Fibroblast of lung (primary cell): Measurements from ENCODE around the gene TSHR. TPM values are rescaled to one million over a fixed set of nuclear protein-coding genes. Genes with fewer than 3 reads are reported as not detected.

Experiments
- DNase-seq, 2 donors: peaks; one replicate each; pipeline versions ENCODE4 v3.0.0 to v3.0.0-alpha.2; 2010; ENCODE audit warnings: low read depth in 2 of 2
- H2AFZ ChIP-seq: 2 replicates; pipeline ENCODE4 v1.5.1; 2012; ENCODE audit warnings: low read length, control low read depth, inconsistent platforms
- H3K27ac ChIP-seq: 2 replicates; pipeline ENCODE4 v1.5.1; 2011; ENCODE audit warnings: low read length, control low read depth; ENCODE audit not compliant: insufficient read depth
- H3K27me3 ChIP-seq: 2 replicates; pipeline ENCODE4 v1.5.1; 2011; ENCODE audit warnings: mild to moderate bottlenecking, low read length; ENCODE audit not compliant: control insufficient read depth, insufficient read depth
- H3K36me3 ChIP-seq: 2 replicates; pipeline ENCODE4 v1.5.1; 2011; ENCODE audit warnings: low read length; ENCODE audit not compliant: control insufficient read depth, insufficient read depth
- H3K4me1 ChIP-seq: 2 replicates; pipeline ENCODE4 v1.5.1; 2011; ENCODE audit warnings: low read length; ENCODE audit not compliant: control insufficient read depth, insufficient read depth; ENCODE audit errors: extremely low read depth
- H3K4me2 ChIP-seq: 2 replicates; pipeline ENCODE4 v1.5.1; 2011; ENCODE audit warnings: low read length, control low read depth; ENCODE audit not compliant: insufficient read depth; ENCODE audit errors: extremely low read depth
- H3K4me3 ChIP-seq, 4 experiments: fragments of 200-600 bp in 1 of 4; sonication (generic) in 1 of 4; replicated peaks in 1 of 4; 2 replicates each; pipeline ENCODE4 v1.5.1; 2011 to 2016; ENCODE audit warnings: low read length in 4 of 4, low read depth in 3 of 4, mild to moderate bottlenecking in 3 of 4, control low read depth in 2 of 4, inconsistent platforms in 1 of 4, mixed read lengths in 1 of 4; ENCODE audit not compliant: insufficient read depth in 1 of 4; ENCODE audit errors: control extremely low read depth in 1 of 4
- H3K79me2 ChIP-seq: 2 replicates; pipeline ENCODE4 v1.5.1; 2012; ENCODE audit warnings: mild to moderate bottlenecking, low read length, inconsistent platforms; ENCODE audit not compliant: control insufficient read depth, insufficient read depth
- H3K9ac ChIP-seq: 2 replicates; pipeline ENCODE4 v1.5.1; 2011; ENCODE audit warnings: mild to moderate bottlenecking, low read length, control low read depth; ENCODE audit not compliant: insufficient read depth
- H3K9me3 ChIP-seq: 2 replicates; pipeline ENCODE4 v1.5.1; 2012; ENCODE audit warnings: low read depth, low read length; ENCODE audit not compliant: control insufficient read depth, insufficient read depth
- H4K20me1 ChIP-seq: 2 replicates; pipeline ENCODE4 v1.5.1; 2011; ENCODE audit warnings: low read length; ENCODE audit not compliant: control insufficient read depth, insufficient read depth; ENCODE audit errors: extremely low read depth
- EZH2 ChIP-seq: IDR thresholded peaks from 2 replicates; pipeline ENCODE4 v1.5.1; 2012; ENCODE audit warnings: low read length, control low read depth, mild to moderate bottlenecking; ENCODE audit errors: missing control alignments
- polyA plus RNA-seq, 2 donors: library from polyadenylated mRNA; depleted of rRNA in 1 of 2; stranded (reverse) in 1 of 2; unstranded in 1 of 2; fragments of >200 nt; gene quantifications; 2 replicates each; pipeline ENCODE4 v1.2.1, GENCODE V29; 2011 to 2012; ENCODE audit warnings: missing spikeins in 1 of 2
- total RNA-seq: library from RNA; depleted of rRNA; stranded (reverse); fragments of >200 nt; gene quantifications from 2 replicates; pipeline ENCODE4 v1.2.1, GENCODE V29; 2014
- TF ChIP-seq, protein P1 (sequence below), 2 donors: IDR thresholded peaks in 1 of 2; conservative IDR thresholded peaks in 1 of 2; 1 replicate in 1 of 2; 2 replicates in 1 of 2; pipeline ENCODE4 v1.5.1; 2011 to 2012; ENCODE audit warnings: low read length in 2 of 2, control low read depth in 1 of 2, inconsistent platforms in 1 of 2, low read depth in 1 of 2, mild to moderate bottlenecking in 1 of 2

Gene TSHR
- total and polyA plus RNA-seq, 2 donors (not counting 1 experiment from before 2014, with no cell fraction given) = not detected

DNA sequence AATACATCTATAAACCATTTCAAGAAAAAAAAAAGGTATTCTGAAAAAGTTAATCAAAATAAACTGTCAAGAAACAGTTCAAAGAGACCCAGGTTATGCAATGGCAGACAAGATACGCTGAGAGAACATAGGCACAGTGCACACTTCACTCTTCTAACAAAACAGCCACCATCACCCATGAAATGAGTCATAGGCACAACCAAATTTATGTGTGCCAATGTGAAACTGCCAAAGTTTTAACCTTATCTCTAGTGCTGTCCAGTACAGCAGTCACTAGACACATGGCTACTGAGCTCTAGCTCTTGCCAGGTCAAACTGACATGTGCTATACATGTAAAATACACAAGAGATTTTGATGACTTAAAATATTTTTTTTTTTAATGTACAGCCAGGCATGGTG lies 15.3 kb upstream of the TSHR start:
- Histone ChIP-seq H2AFZ (no peak overlapping the region), H3K4me1 (no peaks in the 10 kb centered on the region), H3K4me3 (no peak overlapping the region), H3K9me3 (no peaks in the 10 kb centered on the region), H3K4me2 (no peak overlapping the region), H3K36me3 (no peaks in the 10 kb centered on the region), H3K27me3 (no peaks in the 10 kb centered on the region), H3K27ac (no peak overlapping the region), H3K79me2 (peaks cover 6% of the 10 kb centered on the region), H3K9ac (no peak overlapping the region), H4K20me1 (no peaks in the 10 kb centered on the region)
- no peak for TF ChIP-seq EZH2
- TF ChIP-seq, protein P1, sequence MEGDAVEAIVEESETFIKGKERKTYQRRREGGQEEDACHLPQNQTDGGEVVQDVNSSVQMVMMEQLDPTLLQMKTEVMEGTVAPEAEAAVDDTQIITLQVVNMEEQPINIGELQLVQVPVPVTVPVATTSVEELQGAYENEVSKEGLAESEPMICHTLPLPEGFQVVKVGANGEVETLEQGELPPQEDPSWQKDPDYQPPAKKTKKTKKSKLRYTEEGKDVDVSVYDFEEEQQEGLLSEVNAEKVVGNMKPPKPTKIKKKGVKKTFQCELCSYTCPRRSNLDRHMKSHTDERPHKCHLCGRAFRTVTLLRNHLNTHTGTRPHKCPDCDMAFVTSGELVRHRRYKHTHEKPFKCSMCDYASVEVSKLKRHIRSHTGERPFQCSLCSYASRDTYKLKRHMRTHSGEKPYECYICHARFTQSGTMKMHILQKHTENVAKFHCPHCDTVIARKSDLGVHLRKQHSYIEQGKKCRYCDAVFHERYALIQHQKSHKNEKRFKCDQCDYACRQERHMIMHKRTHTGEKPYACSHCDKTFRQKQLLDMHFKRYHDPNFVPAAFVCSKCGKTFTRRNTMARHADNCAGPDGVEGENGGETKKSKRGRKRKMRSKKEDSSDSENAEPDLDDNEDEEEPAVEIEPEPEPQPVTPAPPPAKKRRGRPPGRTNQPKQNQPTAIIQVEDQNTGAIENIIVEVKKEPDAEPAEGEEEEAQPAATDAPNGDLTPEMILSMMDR (conservative IDR thresholded peaks at IDR 0.05 in 1 of 2, IDR thresholded peaks at IDR 0.05 in 1 of 2; ENCODE audit: low read depth in 1 of 2, low read length in 2 of 2) = no peak
- no peak for DNase-seq

DNA sequence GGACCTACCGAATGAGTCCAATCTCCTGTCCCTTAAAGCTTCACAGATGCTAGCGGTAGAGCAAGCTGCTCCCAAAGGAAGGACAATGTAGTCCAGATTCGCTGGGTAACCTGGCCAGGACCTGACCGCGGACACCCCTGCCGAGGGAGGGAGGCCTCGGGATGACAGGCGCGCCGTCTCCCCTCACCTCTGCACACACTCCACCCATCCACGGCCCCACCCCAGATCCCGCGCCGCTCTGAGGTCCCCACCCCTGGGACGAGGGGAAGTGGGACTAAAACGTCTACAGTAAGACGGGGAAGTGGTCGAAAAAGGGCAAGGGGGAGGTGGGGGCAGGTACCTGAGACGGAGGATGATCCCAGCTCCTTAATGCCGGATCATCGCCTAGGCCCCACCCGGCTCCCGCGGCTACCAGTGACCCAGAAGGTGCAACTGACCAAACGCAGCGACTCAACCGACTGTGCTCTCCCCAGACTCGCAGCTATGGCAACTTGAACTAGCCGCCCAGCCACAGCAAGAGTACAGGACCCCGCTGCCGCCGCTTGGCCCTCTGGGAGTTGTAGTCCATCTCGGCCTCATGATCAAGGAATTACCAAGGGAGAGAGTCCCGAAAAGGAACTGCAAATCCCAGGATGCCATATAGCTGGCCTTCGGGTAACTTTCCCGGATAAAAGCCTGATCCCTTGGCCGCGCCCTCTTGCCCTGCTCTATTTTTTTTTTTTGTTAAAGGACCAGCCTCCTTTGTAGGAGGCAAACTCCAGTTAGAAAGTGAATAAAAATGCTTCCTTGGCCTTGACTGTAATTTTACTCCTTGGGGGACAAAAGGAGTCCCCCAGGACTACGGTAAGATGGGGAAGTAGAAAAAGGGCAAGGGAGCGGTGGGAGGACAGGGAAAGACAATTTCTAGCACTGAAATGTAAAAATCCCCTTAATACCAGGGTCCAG lies 13.9 kb upstream of the TSHR start, which contains the start of gene CEP128:
Gene CEP128 (minus strand): TSS at position 498 of the 945 bp plus-strand sequence.
- Histone ChIP-seq H3K9ac (peak within 1 kb of the TSS; percentile 62), H3K9me3 (no peaks in the 10 kb centered on the region), H3K36me3 (no peaks in the 10 kb centered on the region), H3K27ac (peak within 1 kb of the TSS; percentile 50), H3K79me2 (peaks cover 6% of the 10 kb centered on the region), H4K20me1 (no peaks in the 10 kb centered on the region), H3K27me3 (no peaks in the 10 kb centered on the region), H2AFZ (peak within 1 kb of the TSS; percentile 97), H3K4me2 (peak within 1 kb of the TSS; percentile 82), H3K4me1 (no peaks in the 10 kb centered on the region), H3K4me3 (peak within 1 kb of the TSS; percentile 68 to 83 (median 74))
- peak; percentile 97 to 98 for DNase-seq
- no peak for TF ChIP-seq EZH2
- TF ChIP-seq, protein P1 (conservative IDR thresholded peaks at IDR 0.05 in 1 of 2, IDR thresholded peaks at IDR 0.05 in 1 of 2; ENCODE audit: low read depth in 1 of 2, low read length in 2 of 2) = no peak

DNA sequence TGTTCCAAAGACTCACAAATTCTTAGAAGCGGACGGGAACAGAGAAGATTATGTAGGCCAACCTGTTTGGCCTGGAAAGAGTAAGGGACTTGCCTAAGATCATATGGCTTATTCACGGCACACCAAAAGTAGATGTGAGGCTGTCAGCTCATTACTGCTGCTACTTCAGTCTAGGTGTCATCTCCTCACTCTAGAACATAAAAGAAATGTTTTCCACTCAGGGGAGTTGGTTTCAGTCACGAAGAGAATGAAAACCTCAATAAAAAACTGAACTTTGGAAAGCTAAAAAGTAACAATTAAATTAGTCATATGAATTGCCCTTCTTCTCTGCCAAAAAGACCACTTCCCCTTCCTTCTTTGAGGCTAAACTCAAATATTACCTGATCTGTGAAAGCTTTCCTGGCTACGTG lies 13.2 kb upstream of the TSHR start:
- DNase-seq = no peak
- H3K27ac ChIP-seq = peak overlapping the region; percentile 13
- no peaks in the 10 kb centered on the region for H3K9me3 ChIP-seq
- H3K9ac ChIP-seq = no peak overlapping the region
- H3K79me2 ChIP-seq = peaks cover 6% of the 10 kb centered on the region
- peak overlapping the region; percentile 93 for H2AFZ ChIP-seq
- TF ChIP-seq, protein P1 (conservative IDR thresholded peaks at IDR 0.05 in 1 of 2, IDR thresholded peaks at IDR 0.05 in 1 of 2; ENCODE audit: low read depth in 1 of 2, low read length in 2 of 2) = no peak
- TF ChIP-seq EZH2 = no peak
- H3K4me3 ChIP-seq = peak overlapping the region; percentile 26 to 69 (median 40)
- no peaks in the 10 kb centered on the region for H4K20me1 ChIP-seq
- no peaks in the 10 kb centered on the region for H3K36me3 ChIP-seq
- peak overlapping the region; percentile 76 for H3K4me2 ChIP-seq
- H3K27me3 ChIP-seq = no peaks in the 10 kb centered on the region
- H3K4me1 ChIP-seq = no peaks in the 10 kb centered on the region
